Testis (tissue), 2 donors: ENCODE data around the gene RNF31.

Experiments
- CTCF ChIP-seq, 3 experiments: fragments of 450-650 bp in 2 of 3; fragments of 200-600 bp in 1 of 3; sonication (generic) in 1 of 3; IDR thresholded peaks; one replicate each; pipeline ENCODE4 v1.5.1; 2016 to 2019; ENCODE audit warnings: antibody characterized with exemption in 3 of 3, mild to moderate bottlenecking in 2 of 3, moderate library complexity in 1 of 3
- POLR2A ChIP-seq: fragments of 450-650 bp; IDR thresholded peaks from one replicate; pipeline ENCODE4 v1.6.1; 2017; ENCODE audit warnings: antibody characterized with exemption, mild to moderate bottlenecking, moderate library complexity

DNA sequence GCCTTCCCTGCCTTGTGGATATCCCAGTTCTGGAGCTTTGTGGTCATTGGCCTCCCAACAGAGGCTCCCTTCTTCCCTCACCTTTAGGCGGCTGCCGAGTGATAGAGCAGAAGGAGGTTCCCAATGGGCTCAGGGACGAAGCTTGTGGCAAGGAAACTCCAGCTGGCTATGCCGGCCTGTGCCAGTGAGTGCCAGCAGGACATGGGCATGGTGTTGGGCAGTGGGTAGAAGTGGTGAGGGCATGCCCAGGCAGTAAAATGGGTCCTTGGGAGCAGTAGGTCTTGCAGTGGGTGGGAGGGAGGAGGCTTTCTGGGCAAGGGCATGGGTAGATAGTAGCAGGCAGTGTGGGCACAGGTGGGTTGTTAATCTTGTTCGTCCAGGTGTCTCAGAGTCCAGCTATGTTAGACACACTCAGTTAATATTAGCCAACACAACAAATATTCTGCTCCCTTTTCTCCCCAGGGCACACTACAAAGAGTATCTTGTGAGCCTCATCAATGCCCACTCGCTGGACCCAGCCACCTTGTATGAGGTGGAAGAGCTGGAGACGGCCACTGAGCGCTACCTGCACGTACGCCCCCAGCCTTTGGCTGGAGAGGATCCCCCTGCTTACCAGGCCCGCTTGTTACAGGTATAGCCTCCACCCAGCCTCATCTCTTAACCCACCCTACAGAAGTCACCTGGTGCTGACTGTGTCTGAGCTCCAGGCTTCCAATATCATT is 12.6 kb downstream of the RNF31 start:
- TF ChIP-seq CTCF (IDR thresholded peaks at IDR 0.05) (no peak), POLR2A (no peak)
